ENCODE results near the gene MYLIP. TPM values are rescaled to one million over a fixed set of nuclear protein-coding genes. Genes with fewer than 3 reads are reported as not detected.

The MYLIP gene
- total and polyA plus RNA-seq, 11 donors = 6.6 to 19.9 (median 12.4) TPM

- Histone ChIP-seq H3K9me3 (no peaks in the 10 kb centered on the region), H3K4me1 (no peaks in the 10 kb centered on the region), H3K36me3 (no peaks in the 10 kb centered on the region), H3K27me3 (peaks cover 0 to 5% (median 0%) of the 10 kb centered on the region in 9 donors), H3K27ac (no peak overlapping the region), H3K4me3 (no peak overlapping the region)
- DNase-seq (no peak), ATAC-seq (no peak)
- 90 to 98% (median 91%) methylated on average over 5 of the region's 5 CpGs for WGBS, 4 donors
- intact Hi-C loops (cut with DNase I) = loop anchor here in 1 of 10 donors (5.0 kb wide), 1 partner anchor 473 kb away; no protein-coding TSS in a partner anchor
- TF ChIP-seq CTCF (IDR thresholded peaks at IDR 0.05) = no peak
- no peak for TF ChIP-seq POLR2A (IDR thresholded peaks at IDR 0.05)
These were observed 36.8 kb downstream of the MYLIP start for GRCh38 chr6:16165641-16166040.

DNA sequence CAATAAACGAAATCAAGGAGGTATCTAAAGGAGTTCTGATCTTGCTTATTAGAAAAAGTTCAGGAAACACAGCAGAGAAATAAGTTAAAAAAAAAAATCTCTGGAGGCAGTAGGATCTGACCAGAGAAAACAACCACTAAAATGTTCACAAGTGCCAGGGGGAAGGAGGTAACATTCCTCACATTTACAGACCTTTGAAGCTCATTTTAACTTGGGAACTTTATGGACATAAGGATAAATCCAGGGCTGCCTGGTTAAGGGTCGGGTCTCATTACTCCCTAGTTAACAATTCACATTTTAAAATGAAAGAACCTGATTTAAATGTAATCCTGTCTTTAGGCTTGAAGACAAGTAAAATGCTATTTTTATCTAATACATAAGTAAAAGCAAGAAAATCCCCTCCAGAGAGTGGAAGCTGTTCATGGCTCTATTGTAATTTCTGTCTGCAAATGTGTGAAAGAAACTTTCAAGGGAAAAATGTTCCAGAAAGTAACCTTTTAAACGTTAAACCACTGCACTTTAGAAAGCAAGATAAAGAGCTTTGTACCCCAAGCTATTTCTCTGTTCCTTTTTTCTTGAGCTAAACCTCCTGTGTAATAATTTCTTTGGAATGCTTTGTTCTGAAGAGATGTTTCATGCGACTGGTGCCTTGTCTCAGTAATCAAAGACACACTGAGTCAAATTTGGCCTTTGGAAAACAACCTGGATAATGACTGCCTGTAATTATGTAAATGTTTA lies 38.2 kb downstream of the MYLIP start:
- H3K27me3 ChIP-seq = peaks cover 0 to 5% (median 0%) of the 10 kb centered on the region in 9 donors
- no peaks in the 10 kb centered on the region for H3K4me1 ChIP-seq
- no peak for TF ChIP-seq CTCF (IDR thresholded peaks at IDR 0.05)
- no peak for TF ChIP-seq POLR2A (IDR thresholded peaks at IDR 0.05)
- no peak overlapping the region for H3K4me3 ChIP-seq
- ATAC-seq (no peak), DNase-seq (no peak)
- 63 to 72% (median 70%) methylated on average over 4 of the region's 4 CpGs for WGBS, 4 donors
- H3K36me3 ChIP-seq = no peaks in the 10 kb centered on the region
- H3K9me3 ChIP-seq = no peaks in the 10 kb centered on the region
- H3K27ac ChIP-seq = no peak overlapping the region
- intact Hi-C loops (cut with DNase I) = loop anchor here in 1 of 10 donors (5.0 kb wide), 1 partner anchor 475 kb away; no protein-coding TSS in a partner anchor

- peak in 1 of 4 donors; percentile 16 for ATAC-seq
- Histone ChIP-seq H3K9me3 (no peaks in the 10 kb centered on the region), H3K36me3 (no peaks in the 10 kb centered on the region), H3K4me1 (no peaks in the 10 kb centered on the region), H3K27me3 (peaks cover 0 to 5% (median 0%) of the 10 kb centered on the region in 9 donors), H3K27ac (no peak overlapping the region), H3K4me3 (no peak overlapping the region)
- WGBS, 4 donors = 43 to 47% (median 45%) methylated on average over 5 of the region's 5 CpGs
- no peak for DNase-seq
- intact Hi-C loops (cut with DNase I) = loop anchor here in 1 of 10 donors (5.0 kb wide), 1 partner anchor 476 kb away; no protein-coding TSS in a partner anchor
- TF ChIP-seq POLR2A (IDR thresholded peaks at IDR 0.05) (no peak), CTCF (IDR thresholded peaks at IDR 0.05) (no peak)
These were observed 39.2 kb downstream of the MYLIP start for GRCh38 chr6:16168121-16168520.

DNA sequence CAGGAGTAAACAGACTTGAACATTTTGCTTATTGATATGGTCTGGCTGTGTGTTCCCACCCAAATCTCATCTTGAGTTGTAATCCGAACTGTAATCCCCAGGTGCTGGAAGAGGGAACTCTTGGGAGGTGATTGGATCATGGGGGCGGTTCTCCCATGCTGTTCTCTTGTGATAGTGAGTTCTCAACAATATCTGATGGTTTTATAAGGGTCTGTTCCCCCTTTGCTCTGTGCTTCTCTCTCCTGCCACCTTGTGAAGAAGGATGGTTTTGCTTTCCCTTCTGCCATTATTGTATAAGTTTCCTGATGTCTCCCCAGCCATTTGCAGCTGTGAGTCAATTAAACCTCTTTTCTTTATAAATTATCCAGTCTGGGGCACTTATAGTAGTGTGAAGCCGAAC lies 40.0 kb downstream of the MYLIP start:
- ATAC-seq = no peak

More for the DNA sequence above, 40.0 kb downstream of the MYLIP start:
- H3K4me3 ChIP-seq = no peak overlapping the region
- no peak for DNase-seq
- H3K9me3 ChIP-seq = no peaks in the 10 kb centered on the region
- TF ChIP-seq POLR2A (IDR thresholded peaks at IDR 0.05) (no peak), CTCF (IDR thresholded peaks at IDR 0.05) (peak in 10 of 12 donors; percentile 35 to 57 (median 46))
- intact Hi-C loops (cut with DNase I) = loop anchor here in 1 of 10 donors (5.0 kb wide), 1 partner anchor 477 kb away; no protein-coding TSS in a partner anchor
- H3K27ac ChIP-seq = no peak overlapping the region
- no peaks in the 10 kb centered on the region for H3K36me3 ChIP-seq
- no peaks in the 10 kb centered on the region for H3K4me1 ChIP-seq
- peaks cover 0 to 5% (median 0%) of the 10 kb centered on the region in 9 donors for H3K27me3 ChIP-seq
- WGBS, 4 donors = 69 to 73% (median 71%) methylated on average over 3 of the region's 3 CpGs
